Fibroblast of upper back skin (primary cell): Measurements from ENCODE around the gene ROM1.
A peak's percentile ranks its signal among the peaks of the same experiment; 100 is the strongest.
"Not testable (repeated sequence)": the region's sequence is repeated elsewhere in the genome, so short reads cannot be mapped to it uniquely, and the experiment has no call there.

Experiments
- DNase-seq: peaks from one replicate; pipeline ENCODE4 v3.0.0-alpha.2; 2013

Gene ROM1

DNA sequence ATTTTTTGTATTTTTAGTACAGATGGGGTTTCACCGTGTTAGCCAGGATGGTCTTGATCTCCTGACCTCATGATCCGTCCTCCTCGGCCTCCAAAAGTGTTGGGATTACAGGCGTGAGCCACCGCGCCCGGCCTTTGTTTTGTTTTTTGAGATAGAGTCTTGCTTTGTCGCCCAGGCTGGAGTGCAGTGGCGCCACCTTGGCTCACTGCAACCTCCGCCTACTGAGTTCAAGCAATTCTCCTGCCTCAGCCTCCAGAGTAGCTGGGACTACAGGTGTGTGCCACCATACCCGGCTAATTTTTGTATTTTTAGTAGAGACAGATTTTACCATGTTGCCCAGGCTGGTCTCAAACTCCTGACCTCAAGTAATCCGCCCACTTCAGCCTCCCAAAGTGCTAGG lies 37.2 kb downstream of the ROM1 start:
- DNase-seq: not testable (repeated sequence)

DNA sequence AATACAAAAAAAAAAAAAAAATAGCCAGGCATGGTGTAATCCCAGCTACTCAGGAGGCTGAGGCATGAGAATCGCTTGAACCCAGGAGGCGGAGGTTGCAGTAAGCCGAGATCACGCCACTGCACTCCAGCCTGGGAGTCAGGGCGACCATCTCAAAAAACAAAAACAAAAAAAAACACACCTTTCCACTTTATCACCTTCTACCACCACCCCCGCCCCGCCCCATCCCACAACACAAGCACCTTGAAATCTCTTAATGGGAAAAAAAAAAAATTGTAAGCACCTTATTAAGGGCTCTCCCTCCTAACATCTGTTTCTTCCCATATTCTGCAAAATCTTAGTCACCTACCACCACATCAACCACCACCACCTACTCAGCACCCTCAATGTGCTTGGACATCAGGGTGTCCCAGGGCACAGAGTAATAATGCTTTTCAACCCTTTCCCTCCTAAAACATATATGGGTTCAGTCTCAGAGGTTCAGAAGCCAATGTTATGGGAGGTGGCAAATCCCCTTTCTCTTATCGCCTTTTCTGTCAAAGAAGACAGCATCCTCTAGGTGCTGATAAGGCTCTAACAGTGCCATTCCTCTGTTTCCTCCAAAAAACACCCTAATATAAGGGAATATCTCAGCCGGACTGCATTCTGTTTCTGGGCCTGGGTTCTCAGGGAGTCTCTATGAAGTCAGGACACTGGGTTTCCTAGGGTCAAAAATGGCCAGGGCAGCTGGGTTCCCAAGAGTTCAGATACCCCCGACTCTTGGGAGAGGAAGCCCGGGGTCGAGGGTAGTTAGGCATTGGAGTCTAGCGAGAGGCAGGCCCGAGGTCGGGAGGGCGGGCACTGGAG lies 39.3 kb downstream of the ROM1 start:
- DNase-seq: no peak

DNA sequence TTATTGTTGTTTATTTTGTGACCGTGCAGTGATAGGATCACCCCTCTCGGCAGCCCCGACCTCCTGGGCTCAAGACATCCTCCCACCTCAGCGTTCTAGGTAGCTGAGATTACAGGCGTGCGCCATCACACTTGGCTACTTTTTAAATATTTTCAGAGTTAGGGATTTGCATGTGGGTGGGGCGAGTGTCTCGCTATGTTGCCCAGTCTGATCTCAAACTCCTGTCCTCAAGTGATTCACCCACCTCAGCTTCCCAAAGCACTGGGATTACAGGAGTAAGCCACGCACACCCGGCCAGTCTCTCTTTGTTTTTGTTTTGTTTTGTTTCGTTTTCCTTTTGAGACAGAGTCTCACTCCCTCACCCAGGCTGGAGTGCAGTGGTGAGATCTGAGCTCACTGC lies 41.2 kb downstream of the ROM1 start:
- DNase-seq: no peak

DNA sequence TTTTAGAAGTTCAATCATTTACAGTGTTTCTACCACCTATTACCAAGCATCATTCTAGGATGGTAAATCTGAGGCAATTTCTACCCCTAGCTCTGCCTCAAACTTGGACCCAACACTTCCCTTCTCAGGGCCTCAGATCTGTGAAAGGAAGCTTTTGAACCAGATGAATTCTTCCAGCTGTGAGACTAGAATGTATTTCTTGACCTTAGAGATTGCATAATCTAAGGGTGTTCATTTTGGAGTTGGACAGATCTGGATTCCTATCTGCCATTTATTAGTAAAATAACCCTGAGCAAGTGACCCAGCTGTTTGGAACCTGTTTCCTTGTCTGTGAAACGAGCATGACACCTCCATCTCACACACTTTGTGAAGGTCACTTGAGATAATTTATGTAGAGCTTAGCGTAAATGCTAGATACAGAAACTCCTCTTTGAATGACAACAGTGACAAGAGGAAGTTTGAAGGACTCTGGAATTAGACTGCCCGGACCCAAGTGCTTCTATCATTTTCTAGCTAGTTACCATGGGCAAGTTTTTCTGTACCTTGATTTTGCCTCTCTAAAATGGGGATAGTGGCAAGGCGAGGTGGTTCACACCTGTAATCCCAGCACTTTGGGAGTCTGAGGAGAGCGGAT lies 43.9 kb downstream of the ROM1 start:
- no peak for DNase-seq

DNA sequence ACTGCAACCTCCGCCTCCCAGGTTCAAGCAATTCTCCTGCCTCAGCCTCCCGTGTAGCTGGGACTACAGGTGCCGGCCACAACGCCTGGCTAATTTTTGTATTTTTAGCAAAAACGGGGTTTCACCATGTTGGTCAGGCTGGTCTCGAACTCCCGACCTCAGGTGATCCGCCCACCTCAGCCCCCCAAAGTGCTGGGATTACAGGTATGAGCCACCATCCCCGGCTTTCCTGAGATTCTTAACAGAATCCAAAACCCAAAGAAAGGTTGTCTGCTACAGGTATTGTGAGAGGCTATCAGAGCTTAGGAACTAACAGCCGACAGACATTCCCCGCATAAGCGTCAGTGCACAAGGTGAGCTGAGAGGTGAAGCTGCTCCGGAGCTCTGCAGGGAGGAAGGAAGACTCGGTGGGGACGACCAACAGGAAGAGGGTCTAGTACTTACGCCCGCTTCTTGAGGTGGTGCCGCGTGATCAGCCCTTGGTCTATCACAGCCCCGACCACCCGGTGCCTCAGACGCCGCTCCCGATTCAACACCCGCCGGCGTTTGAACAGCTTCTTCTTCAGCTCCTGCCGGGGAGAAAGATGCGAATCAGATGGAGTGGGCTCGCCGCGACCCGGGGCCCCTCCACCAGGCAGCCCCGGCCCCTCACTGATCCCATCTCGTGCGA lies 51.5 kb downstream of the ROM1 start:
- peak; percentile 35 for DNase-seq
